HCT116 (cell line): ENCODE results near the gene SEC14L1. TPM values are rescaled to one million over a fixed set of nuclear protein-coding genes. Genes with fewer than 3 reads are reported as not detected.

Experiments
- ATAC-seq: fragments of 200-7000 bp; cut with Tn5 transposase; 2 replicates; pipeline ENCODE4 v1.9.1; 2020; ENCODE audit warnings: mild to moderate bottlenecking, moderate library complexity
- BruUV-seq: library from RNA; stranded (reverse); fragments of 400-500 nt; replicated peaks from 2 replicates; lab custom pipeline; 2021; lab: Mats Ljungman, UMichigan
- CTCF ChIA-PET: fragments of 300-600 bp; sonication (Branson Sonifier 250); formaldehyde crosslinking; loops from one replicate; lab custom pipeline; 2021; ENCODE audit warnings: antibody characterized with exemption; lab: Charles Lee
- POLR2A ChIA-PET: fragments of 300-600, 350-600 bp; sonication (Branson Sonifier 250); formaldehyde crosslinking; loops from one replicate; lab custom pipeline; 2021; ENCODE audit warnings: antibody characterized with exemption; lab: Charles Lee
- RAD21 ChIA-PET, 2 experiments: fragments of 300-600 bp; sonication (Branson Sonifier 250); formaldehyde crosslinking; loops; one replicate each; lab custom pipeline; 2023; ENCODE audit warnings: low total read pairs in 2 of 2; ENCODE audit not compliant: uncharacterized antibody in 2 of 2, unreplicated experiment in 2 of 2, low non-redundant PET in 1 of 2; lab: Charles Lee
- DNase-seq: peaks from one replicate; pipeline ENCODE4 v3.0.0-alpha.2; 2010; ENCODE audit warnings: low read depth, low spot score
- H2AFZ ChIP-seq: fragments of 200-600 bp; shearing (Covaris generic), sonication (generic); 2 replicates; pipeline ENCODE4 v1.6.1; 2017; ENCODE audit warnings: low read depth, mixed run types, mixed read lengths, antibody characterized with exemption, low read length; ENCODE audit not compliant: poor library complexity, severe bottlenecking
- H3K27ac ChIP-seq: 2 replicates; pipeline ENCODE4 v1.5.1; 2012; ENCODE audit warnings: low read depth, low read length
- H3K27me3 ChIP-seq: fragments of 200-600 bp; sonication (generic); 2 replicates; pipeline ENCODE4 v1.6.1; 2016; ENCODE audit warnings: mixed run types, low read length, mixed read lengths; ENCODE audit not compliant: insufficient read depth
- H3K36me3 ChIP-seq, 2 experiments: fragments of 200-500 bp in 1 of 2; fragments of 200-600 bp in 1 of 2; sonication (Bioruptor generic) in 1 of 2; sonication (generic) in 1 of 2; 2 replicates each; pipeline versions ENCODE4 v1.5.1 to v1.6.1; 2014 to 2016; ENCODE audit warnings: low read length in 2 of 2, inconsistent platforms in 1 of 2, mixed read lengths in 1 of 2, mixed run types in 1 of 2; ENCODE audit not compliant: insufficient read depth in 2 of 2, control insufficient read depth in 1 of 2
- H3K4me1 ChIP-seq, 2 experiments: fragments of 200-600 bp in 1 of 2; sonication (generic) in 1 of 2; 2 replicates each; pipeline versions ENCODE4 v1.5.1 to v1.6.1; 2012 to 2017; ENCODE audit warnings: low read length in 2 of 2, inconsistent platforms in 1 of 2, mild to moderate bottlenecking in 1 of 2, mixed read lengths in 1 of 2, mixed run types in 1 of 2, moderate library complexity in 1 of 2; ENCODE audit not compliant: insufficient read depth in 2 of 2, control insufficient read depth in 1 of 2
- H3K4me2 ChIP-seq: fragments of 200-600 bp; sonication (generic); 2 replicates; pipeline ENCODE4 v1.6.1; 2017; ENCODE audit warnings: mixed run types, low read length, mixed read lengths
- H3K4me3 ChIP-seq, 2 experiments: fragments of 200-600 bp in 1 of 2; sonication (generic) in 1 of 2; replicated peaks in 1 of 2; 2 replicates each; pipeline ENCODE4 v1.5.1; 2011 to 2016; ENCODE audit warnings: low read length in 2 of 2, control low read depth in 1 of 2, low read depth in 1 of 2, mild to moderate bottlenecking in 1 of 2, mixed read lengths in 1 of 2, mixed run types in 1 of 2
- H3K79me2 ChIP-seq: fragments of 200-600 bp; sonication (generic); 2 replicates; pipeline ENCODE4 v1.6.1; 2017; ENCODE audit warnings: mild to moderate bottlenecking, mixed run types, low read length, moderate library complexity, mixed read lengths; ENCODE audit not compliant: insufficient read depth
- H3K9ac ChIP-seq: fragments of 200-600 bp; sonication (generic); 2 replicates; pipeline ENCODE4 v1.6.1; 2016; ENCODE audit warnings: low read length, mixed read lengths
- H3K9me2 ChIP-seq: fragments of 200-600 bp; sonication (generic), shearing (Covaris generic); 2 replicates; pipeline ENCODE4 v1.6.1; 2017; ENCODE audit warnings: mixed run types, mild to moderate bottlenecking, moderate library complexity; ENCODE audit not compliant: insufficient read depth
- H3K9me3 ChIP-seq, 2 experiments: fragments of 200-500 bp in 1 of 2; fragments of 200-600 bp in 1 of 2; sonication (Bioruptor generic) in 1 of 2; sonication (generic) in 1 of 2; 2 replicates each; pipeline ENCODE4 v1.6.1; 2014 to 2017; ENCODE audit warnings: low read length in 2 of 2, mixed read lengths in 2 of 2, inconsistent platforms in 1 of 2, low read depth in 1 of 2, mild to moderate bottlenecking in 1 of 2, mixed run types in 1 of 2, moderate library complexity in 1 of 2; ENCODE audit not compliant: control insufficient read depth in 1 of 2, insufficient read depth in 1 of 2
- H4K20me1 ChIP-seq: fragments of 200-600 bp; sonication (generic), shearing (Covaris generic); 2 replicates; pipeline ENCODE4 v1.6.1; 2017; ENCODE audit warnings: mixed run types, mild to moderate bottlenecking, moderate library complexity; ENCODE audit not compliant: insufficient read depth
- CEBPB ChIP-seq: IDR thresholded peaks from 2 replicates; pipeline ENCODE4 v1.6.1; 2012; ENCODE audit warnings: low read depth
- ELF1 ChIP-seq: IDR thresholded peaks from 2 replicates; pipeline ENCODE4 v1.6.1; 2012; ENCODE audit warnings: low read depth, borderline replicate concordance
- EZH2 ChIP-seq: fragments of 200-600 bp; sonication (generic); IDR thresholded peaks from 2 replicates; pipeline ENCODE4 v1.6.1; 2017; ENCODE audit warnings: antibody characterized with exemption, mixed run types
- EZH2phosphoT487 ChIP-seq: fragments of 200-600 bp; IDR thresholded peaks from 2 replicates; pipeline ENCODE4 v1.6.1; 2018; ENCODE audit warnings: antibody characterized with exemption, borderline replicate concordance
- JUND ChIP-seq: IDR thresholded peaks from 2 replicates; pipeline ENCODE4 v1.6.1; 2012
- POLR2AphosphoS5 ChIP-seq: IDR thresholded peaks from 2 replicates; pipeline ENCODE4 v1.6.1; 2011; ENCODE audit warnings: mild to moderate bottlenecking, low read depth, low read length, moderate library complexity
- RAD21 ChIP-seq: IDR thresholded peaks from 2 replicates; pipeline ENCODE4 v1.6.1; 2012; ENCODE audit warnings: low read depth, mild to moderate bottlenecking
- REST ChIP-seq: IDR thresholded peaks from 2 replicates; pipeline ENCODE4 v1.6.1; 2012; ENCODE audit warnings: low read depth
- SP1 ChIP-seq: IDR thresholded peaks from 2 replicates; pipeline ENCODE4 v1.6.1; 2012; ENCODE audit warnings: low read depth
- TCF7L2 ChIP-seq: IDR thresholded peaks from 2 replicates; pipeline ENCODE4 v1.7.0; 2011; ENCODE audit warnings: borderline replicate concordance, inconsistent platforms; ENCODE audit not compliant: insufficient read depth, insufficient read length; ENCODE audit errors: extremely low read depth
- YY1 ChIP-seq: IDR thresholded peaks from 2 replicates; pipeline ENCODE4 v1.6.1; 2011; ENCODE audit warnings: low read length, low read depth, moderate library complexity, mild to moderate bottlenecking; ENCODE audit not compliant: insufficient replicate concordance; ENCODE audit errors: extremely low read depth
- ZNF274 ChIP-seq: fragments of 200-500 bp; sonication (Bioruptor generic); IDR thresholded peaks from 2 replicates; pipeline ENCODE4 v1.6.1; 2014; ENCODE audit warnings: mild to moderate bottlenecking, low read depth, low read length, inconsistent platforms
- intact Hi-C: fragments of 100-400 bp; cut with micrococcal nuclease; formaldehyde crosslinking; loops from 2 replicates; pipeline ENCODE4 v1.10.0; 2022
- total RNA-seq: library from RNA; stranded (reverse); gene quantifications from one replicate; pipeline ENCODE4 v1.2.1, GENCODE V29; 2021; ENCODE audit not compliant: unreplicated experiment

SEC14L1 gene
- total RNA-seq, 1 experiment from 2014 or later = 59.7 TPM

DNA sequence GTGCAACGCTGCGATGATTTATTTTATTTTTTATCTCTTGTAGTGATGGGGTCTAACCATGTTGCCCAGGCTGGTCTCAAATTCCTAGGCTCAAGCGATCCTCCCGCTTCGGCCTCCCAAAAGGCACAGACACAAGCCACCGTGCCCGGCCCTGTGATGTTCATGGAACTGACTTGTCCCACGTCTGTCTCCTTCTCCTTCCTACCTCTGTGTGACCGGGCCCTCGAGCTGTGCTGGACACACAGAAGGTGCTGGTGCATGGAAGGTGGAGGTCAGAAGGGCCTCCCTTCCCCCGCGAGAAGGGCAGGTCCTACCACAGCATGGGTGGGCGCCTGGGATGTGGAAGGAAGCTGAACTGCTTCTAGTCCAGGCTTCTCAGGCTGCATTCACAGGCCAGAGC is 88.0 kb downstream of the SEC14L1 start:
- RAD21 ChIA-PET = no interaction called here
- no peak for ATAC-seq
- Histone ChIP-seq H4K20me1 (no peaks in the 10 kb centered on the region), H3K4me2 (no peak overlapping the region), H3K27me3 (no peaks in the 10 kb centered on the region), H3K79me2 (no peaks in the 10 kb centered on the region), H3K9me2 (no peaks in the 10 kb centered on the region), H3K9me3 (peaks cover 0 to 4% of the 10 kb centered on the region in 2 experiments; a peak in 1 of 4 replicates), H3K27ac (no peak overlapping the region), H3K36me3 (no peaks in the 10 kb centered on the region)
- intact Hi-C loops = no loop called here
- POLR2A ChIA-PET = interaction anchor here (0.6 kb wide), 1 partner anchor 293 kb away, joined by 3 read pairs; no protein-coding TSS in a partner anchor
- DNase-seq = no peak
- TF ChIP-seq CEBPB (no peak), REST (no peak), ZNF274 (no peak), YY1 (no peak), TCF7L2 (no peak), EZH2phosphoT487 (no peak), RAD21 (no peak), SP1 (no peak), ELF1 (no peak), EZH2 (no peak), POLR2AphosphoS5 (no peak), JUND (no peak)
- TF ChIP-seq, all 23 proteins: peak for 0
- H3K4me3 ChIP-seq = no peak overlapping the region
- no peak overlapping the region for H2AFZ ChIP-seq
- no peak overlapping the region for H3K9ac ChIP-seq
- peaks cover 0 to 5% of the 10 kb centered on the region in 2 experiments; a peak in 2 of 4 replicates for H3K4me1 ChIP-seq
- CTCF ChIA-PET = no interaction called here
- no TSS peak for BruUV-seq
